ENCODE results near the gene GOLGA5.

GOLGA5 gene

DNA sequence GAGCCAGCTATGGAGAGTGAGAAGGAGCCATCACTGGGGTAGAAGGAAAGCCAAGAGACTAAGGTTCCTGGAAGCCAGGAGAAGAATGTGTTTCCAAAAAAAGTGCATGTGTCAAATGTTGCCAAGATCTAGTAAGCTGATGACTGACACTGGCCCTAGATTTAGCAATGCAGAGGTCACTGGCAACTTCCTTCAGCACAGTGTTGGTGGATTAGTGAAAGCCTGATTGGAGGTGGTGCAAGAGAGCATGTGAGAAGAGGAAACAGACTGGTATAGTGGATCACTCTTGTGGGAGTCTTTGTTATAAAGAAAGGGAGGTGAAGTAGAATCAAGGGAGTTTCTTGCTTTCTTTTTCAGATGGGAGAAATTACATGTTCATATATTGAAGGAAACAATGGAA lies 94.8 kb downstream of the GOLGA5 start:
- no peak overlapping the region for H3K27ac ChIP-seq
- no peak for TF ChIP-seq ZFX (IDR thresholded peaks at IDR 0.05)
- TF ChIP-seq, protein P1, sequence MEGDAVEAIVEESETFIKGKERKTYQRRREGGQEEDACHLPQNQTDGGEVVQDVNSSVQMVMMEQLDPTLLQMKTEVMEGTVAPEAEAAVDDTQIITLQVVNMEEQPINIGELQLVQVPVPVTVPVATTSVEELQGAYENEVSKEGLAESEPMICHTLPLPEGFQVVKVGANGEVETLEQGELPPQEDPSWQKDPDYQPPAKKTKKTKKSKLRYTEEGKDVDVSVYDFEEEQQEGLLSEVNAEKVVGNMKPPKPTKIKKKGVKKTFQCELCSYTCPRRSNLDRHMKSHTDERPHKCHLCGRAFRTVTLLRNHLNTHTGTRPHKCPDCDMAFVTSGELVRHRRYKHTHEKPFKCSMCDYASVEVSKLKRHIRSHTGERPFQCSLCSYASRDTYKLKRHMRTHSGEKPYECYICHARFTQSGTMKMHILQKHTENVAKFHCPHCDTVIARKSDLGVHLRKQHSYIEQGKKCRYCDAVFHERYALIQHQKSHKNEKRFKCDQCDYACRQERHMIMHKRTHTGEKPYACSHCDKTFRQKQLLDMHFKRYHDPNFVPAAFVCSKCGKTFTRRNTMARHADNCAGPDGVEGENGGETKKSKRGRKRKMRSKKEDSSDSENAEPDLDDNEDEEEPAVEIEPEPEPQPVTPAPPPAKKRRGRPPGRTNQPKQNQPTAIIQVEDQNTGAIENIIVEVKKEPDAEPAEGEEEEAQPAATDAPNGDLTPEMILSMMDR (conservative IDR thresholded peaks at IDR 0.05), result no peak
